ENCODE measurements around the gene SLC22A1.
"Not testable (repeated sequence)": the region's sequence is repeated elsewhere in the genome, so short reads cannot be mapped to it uniquely, and the experiment has no call there.

The SLC22A1 gene

DNA sequence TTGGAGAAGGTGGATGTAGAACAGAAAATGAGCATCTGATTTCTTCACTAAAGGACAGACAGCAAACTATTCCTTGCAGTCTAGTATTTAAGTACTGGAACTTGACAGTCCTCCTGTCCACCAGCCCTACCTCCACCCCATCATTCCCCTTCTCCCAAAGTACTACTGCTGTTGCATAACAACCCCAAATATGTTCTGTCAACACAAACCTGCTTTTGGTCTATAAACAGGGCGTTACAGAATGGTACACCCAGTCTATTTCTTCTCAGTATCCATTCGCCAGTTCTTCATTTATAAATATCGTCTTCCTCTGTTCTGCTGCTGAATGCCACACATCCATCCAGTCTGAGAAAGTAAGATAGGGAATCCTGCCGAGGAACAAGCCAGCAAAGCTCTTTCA, 27.7 kb upstream of the SLC22A1 start:
- no peak for DNase-seq

DNA sequence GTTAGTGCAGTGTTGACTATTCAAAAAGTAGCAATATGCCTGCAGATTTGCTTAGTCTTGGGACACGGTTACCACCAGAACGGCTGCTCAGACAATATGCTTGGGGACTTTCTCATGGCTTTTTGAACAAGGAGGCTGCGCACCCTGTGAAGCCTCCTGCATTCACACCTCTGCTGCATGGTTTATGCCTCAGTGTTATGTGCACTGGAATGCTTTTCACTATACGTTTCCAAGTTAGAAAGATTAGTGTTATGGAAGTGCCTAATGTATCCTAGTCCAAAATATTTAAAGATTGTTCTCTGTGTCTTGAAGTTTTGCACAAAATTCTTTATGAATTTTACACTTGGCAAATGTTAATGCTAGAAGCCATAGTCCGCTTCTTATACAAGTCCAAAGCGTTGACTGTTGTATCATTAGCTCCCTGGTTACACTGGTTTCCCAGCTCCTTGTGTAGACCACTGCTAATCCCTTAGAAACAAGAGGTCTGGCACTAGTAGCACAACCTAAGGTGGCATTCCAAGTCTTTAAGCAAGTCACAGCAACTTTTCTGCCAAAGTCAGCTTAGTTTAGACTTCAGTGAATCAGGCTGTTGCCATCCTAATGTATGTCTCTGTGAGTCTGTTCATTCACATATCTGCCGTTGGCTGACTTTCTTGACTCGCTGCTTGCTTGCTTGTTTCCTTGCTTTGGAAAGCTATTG, 26.3 kb upstream of the SLC22A1 start:
- DNase-seq, result no peak

- DNase-seq, result no peak
Observed at GRCh38 chr6:160101277-160102205, 20.1 kb upstream of the SLC22A1 start.

- DNase-seq, result no peak
Observed at GRCh38 chr6:160102399-160102798, 19.2 kb upstream of the SLC22A1 start.

- DNase-seq, result peak; percentile 42
Observed at GRCh38 chr6:160102956-160103824, 18.4 kb upstream of the SLC22A1 start.

- no peak for DNase-seq
Observed at GRCh38 chr6:160103825-160104100, 17.9 kb upstream of the SLC22A1 start.

- no peak for DNase-seq
Observed at GRCh38 chr6:160104821-160105517, 16.6 kb upstream of the SLC22A1 start.

DNA sequence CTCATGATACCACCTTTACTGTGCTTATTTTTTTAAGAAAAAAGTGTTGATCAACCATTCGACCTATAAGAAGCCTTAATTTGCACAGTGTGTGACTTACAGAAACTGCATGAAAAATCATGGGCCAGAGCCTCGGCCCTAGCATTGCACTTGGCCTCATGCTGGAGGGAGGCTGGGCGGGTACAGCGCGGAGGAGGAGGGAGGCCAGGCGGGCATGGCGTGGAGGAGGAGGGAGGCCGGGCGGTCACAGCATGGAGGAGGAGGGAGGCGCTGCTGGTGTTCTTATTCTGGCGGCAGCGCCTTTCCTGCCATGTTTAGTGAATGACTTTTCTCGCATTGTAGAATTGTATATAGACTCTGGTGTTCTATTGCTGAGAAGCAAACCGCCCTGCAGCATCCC, 15.6 kb upstream of the SLC22A1 start:
- DNase-seq, result no peak

DNA sequence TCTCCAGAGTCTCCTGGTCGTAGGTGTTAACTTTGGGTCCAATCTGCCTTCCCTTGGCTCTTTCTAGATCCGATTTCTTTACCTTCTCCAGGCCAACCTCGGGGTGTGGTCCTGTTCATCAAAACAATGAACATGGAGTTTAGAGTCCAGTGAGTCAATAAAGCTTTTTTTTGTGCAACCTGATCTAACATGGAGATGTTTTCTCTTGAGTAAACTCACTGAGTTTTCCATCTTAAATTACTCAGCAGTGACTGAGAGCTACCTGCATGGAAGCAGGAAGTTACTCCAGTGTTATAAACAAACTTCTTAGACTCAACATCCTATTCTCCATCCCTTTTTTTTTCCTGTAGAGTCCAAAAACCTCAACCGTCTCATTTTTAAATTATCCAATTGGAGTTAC, 14.9 kb upstream of the SLC22A1 start:
- no peak for DNase-seq

DNA sequence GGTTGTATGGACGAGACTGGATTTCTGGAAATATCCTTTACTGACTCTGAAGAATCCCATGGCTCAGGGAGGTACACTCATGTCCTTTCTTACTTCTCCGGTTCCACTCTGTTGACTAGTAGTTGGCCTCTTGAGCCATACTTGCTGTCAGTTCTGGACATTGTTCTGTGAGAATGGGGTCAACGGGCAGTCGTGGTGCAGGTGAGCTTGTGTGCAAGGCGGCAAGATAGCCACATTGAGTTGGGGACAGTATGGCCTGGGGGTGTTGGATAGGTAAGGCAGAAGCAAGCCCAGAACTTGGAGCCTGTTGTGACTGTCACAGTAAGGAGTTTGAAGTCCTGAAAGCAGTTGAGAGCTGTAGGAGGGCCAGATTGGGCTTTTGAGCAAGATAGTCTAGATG, 13.5 kb upstream of the SLC22A1 start:
- no peak for DNase-seq

DNA sequence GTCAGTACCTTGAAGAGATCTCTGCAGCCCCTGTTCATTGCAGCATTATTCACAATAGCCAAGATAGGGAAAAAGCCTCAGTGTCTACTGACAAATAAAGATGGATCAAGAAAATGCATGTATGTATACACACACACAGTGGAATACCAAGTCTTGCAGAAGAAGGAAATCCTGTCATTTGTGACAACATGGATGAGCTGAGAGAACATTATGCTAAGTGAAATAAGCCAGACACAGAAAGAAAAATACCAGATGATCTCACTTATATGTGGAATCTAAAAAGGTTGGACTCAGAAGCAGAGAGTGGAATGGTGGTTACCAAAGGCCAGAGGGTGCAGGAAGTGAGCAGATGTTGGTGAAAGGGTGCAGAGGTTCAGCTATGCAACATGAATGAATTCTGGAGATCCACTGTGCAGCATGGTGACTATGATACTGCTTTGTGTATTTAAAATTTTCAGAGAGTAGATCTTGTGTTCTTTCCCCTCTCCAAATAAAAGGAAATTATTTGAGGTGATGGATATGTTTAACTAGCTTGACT, 11.0 kb upstream of the SLC22A1 start:
- no peak for DNase-seq

DNA sequence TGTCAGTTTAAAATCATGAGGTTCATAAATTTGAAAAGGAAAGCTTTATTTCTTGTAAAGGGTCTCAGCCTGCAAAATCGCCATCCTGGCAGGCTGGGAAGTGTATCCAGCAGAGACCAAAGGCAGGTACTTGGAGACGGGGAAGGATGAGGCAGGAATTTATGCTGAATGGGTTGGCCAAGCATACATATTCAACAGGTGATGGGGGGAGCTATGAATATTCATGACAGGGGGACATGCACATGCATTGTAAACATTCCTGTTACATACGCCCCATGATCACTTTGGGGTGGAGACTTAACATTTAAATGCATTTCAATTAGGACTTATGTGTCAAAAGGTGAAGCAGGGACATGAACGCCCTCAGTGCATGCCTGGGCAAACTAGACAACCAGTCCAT, 9.8 kb upstream of the SLC22A1 start:
- DNase-seq, result no peak

GRCh38 chr6:160112628-160113299, 8.9 kb upstream of the SLC22A1 start:
- no peak for DNase-seq

DNA sequence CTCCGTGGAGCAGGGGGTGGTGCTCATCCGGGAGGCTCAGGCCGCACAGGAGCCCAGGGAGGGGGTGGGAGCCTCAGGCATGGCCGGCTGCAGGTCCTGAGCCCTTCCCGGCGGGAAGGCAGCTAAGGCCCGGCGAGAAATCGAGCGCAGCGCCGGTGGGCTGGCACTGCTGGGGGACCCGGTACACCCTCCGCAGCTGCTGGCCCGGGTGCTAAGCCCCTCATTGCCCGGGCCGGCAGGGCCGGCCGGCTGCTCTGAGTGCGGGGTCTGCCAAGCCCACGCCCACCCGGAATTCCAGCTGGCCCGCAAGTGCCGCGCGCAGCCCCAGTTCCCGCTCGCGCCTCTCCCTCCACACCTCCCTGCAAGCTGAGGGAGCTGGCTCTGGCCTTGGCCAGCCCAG, 7.1 kb upstream of the SLC22A1 start:
- DNase-seq, result not testable (repeated sequence)

- no peak for DNase-seq
Observed at GRCh38 chr6:160115421-160115820, 6.2 kb upstream of the SLC22A1 start.

- DNase-seq, result no peak
Observed at GRCh38 chr6:160116411-160116810, 5.2 kb upstream of the SLC22A1 start.

DNA sequence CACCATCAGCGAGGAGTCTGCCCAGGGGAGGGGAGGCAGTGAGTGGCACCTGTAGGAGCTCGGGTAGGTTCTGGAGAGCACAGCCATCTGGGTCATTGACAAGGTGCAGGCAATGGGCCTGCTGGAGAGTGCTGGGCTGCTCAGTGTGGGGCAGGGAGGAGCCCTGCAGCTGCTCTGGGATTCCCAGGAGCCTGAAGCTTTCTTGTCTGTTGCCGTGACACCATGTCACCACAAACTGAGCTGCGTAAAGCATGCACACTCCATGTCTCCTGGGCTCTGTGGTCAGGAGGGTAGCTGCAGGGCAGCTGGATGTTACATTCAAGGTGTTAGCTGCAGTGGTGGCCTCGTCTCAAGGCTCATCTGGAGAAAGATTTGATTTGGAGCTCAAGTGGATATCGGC, 4.5 kb upstream of the SLC22A1 start:
- DNase-seq, result no peak

- DNase-seq, result no peak
Observed at GRCh38 chr6:160118620-160119229, 2.9 kb upstream of the SLC22A1 start.

DNA sequence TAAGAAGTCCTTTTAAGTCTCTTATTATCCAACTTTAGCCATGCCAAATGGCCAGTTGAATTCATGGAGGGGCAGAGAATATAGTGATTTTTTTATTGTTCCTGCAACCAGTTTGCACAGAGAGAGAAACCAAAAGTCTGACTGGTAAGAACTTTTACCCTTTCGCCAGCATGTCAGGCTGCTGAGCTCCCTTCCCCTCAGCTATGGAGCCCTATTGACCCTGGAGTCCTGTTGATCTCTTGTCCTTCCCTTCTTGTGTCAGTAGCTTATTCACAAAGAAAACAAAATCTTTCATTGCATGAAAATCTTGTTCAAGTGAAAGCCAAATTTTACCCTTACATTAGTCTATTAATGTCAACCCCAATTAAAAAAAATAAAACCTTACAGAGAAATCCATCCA, 1.5 kb upstream of the SLC22A1 start:
- DNase-seq, result no peak

- no peak for DNase-seq
Observed at GRCh38 chr6:160121981-160122380, 366 bp downstream of the SLC22A1 start.

- DNase-seq, result no peak
Observed at GRCh38 chr6:160122744-160123143, 1.1 kb downstream of the SLC22A1 start.

All from fibroblast of skin of back (primary cell).